GM12892 (cell line): Measurements from ENCODE around the gene FAM118A.
"Not testable (repeated sequence)": the region's sequence is repeated elsewhere in the genome, so short reads cannot be mapped to it uniquely, and the experiment has no call there.

Experiments used
- DNase-seq: peaks from one replicate; pipeline ENCODE4 v3.0.0; 2011; ENCODE audit not compliant: insufficient read length
- FAIRE-seq: peaks from 2 replicates; lab custom pipeline; 2011; peaks lifted over from hg19 to GRCh38; lab: Jason Lieb, UNC
- POLR2A ChIP-seq: IDR thresholded peaks from 2 replicates; pipeline ENCODE4 v1.6.1; 2011; ENCODE audit warnings: low read depth, low read length, control low read depth
- POLR2AphosphoS5 ChIP-seq: IDR thresholded peaks from 2 replicates; pipeline ENCODE4 v1.6.1; 2011; ENCODE audit warnings: low read depth, low read length, control low read depth
- TAF1 ChIP-seq: IDR thresholded peaks from 2 replicates; pipeline ENCODE4 v1.6.1; 2011; ENCODE audit warnings: low read depth, mild to moderate bottlenecking, control low read depth, low read length, borderline replicate concordance

The FAM118A gene

DNA sequence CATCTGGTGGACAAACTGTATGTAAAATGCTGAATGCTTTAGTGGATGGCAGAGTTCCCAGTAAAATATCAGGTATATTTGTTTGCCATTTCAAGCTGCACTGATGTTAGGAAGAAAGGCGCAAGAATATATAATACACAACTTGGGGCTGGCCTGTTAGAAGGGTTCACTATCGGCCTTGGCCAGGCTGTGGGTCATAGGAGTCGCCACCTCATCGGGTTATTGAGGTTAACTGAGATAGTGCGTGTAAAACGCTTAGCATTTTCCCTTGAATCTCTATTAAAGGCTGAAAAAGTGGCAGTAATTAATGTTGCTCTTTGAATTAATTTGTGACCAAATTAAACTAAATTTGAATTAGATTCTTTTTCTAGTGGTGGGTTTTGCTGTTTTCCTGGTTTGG is 5.1 kb downstream of the FAM118A start:
- DNase-seq (no peak), FAIRE-seq (no peak)
- no peak for TF ChIP-seq TAF1
- no peak for TF ChIP-seq POLR2AphosphoS5
- TF ChIP-seq POLR2A: no peak

- no peak for TF ChIP-seq POLR2AphosphoS5
- TF ChIP-seq TAF1: no peak
- TF ChIP-seq POLR2A: no peak
- no peak for DNase-seq
- FAIRE-seq: no peak
Observed at GRCh38 chr22:45316796-45317526, 7.2 kb downstream of the FAM118A start.

GRCh38 chr22:45317551-45318167 is 7.9 kb downstream of the FAM118A start:
- no peak for DNase-seq
- TF ChIP-seq TAF1 (no peak), POLR2AphosphoS5 (no peak), POLR2A (no peak)
- no peak for FAIRE-seq

DNA sequence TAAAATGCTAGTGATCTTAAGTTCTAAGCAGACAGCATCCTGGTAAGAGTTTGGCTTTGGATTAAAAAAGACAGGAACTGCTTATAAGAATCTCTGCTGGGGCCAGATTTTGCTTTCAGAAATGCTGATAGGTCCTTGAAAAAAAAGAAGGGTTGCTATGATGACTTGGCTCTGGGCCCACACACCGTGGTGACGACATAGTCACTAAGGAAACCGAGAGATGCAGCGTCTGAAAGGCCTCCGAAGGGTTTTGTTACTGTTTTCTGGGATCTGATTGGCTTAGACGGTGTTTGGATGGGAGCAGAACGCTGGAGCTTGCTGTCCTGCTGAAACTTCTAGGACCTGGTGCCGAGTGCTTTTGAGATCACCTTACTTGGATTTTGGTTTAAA is 8.4 kb downstream of the FAM118A start:
- DNase-seq: peak; percentile 62
- FAIRE-seq: no peak

DNA sequence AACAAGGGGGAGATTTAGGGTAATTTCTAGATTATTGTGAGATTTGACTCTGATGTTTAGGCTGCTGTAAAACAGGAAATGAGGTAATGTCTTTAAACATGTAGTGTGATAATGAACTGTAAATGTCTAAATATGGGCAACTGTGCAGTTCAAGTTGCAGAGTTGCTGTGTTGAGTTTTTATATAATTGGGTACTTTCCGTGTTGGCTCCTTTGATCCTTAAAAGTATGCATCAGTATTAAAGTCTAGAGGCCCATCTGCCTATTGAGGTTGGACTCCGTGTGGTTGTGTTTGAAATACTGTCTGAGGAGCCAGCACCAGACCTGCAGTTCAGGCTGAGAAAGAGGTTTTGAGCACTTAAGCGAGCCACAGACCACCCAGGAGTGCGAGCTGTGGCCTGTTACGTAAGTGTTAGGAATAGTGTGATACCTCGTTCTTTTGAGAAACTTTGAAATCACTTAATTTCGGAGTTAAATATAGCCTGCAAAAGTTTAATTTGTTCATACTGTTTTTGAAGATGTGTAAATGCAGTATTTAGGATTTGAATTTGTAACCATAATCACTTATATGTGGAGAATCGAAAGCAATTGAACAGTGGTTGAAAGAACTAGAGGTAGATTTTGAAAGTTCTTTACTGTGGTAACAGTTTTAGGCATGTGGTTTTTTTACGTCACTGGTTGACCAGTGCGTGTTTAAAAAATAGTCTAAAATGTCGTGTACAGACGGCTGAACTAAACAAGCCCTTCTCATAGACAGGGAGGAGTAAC is 9.0 kb downstream of the FAM118A start:
- DNase-seq: no peak
- no peak for TF ChIP-seq POLR2A
- no peak for TF ChIP-seq TAF1
- TF ChIP-seq POLR2AphosphoS5: no peak
- peak; percentile 86 for FAIRE-seq

More for the DNA sequence above, 8.4 kb downstream of the FAM118A start:
- TF ChIP-seq POLR2A (no peak), TAF1 (no peak), POLR2AphosphoS5 (no peak)

DNA sequence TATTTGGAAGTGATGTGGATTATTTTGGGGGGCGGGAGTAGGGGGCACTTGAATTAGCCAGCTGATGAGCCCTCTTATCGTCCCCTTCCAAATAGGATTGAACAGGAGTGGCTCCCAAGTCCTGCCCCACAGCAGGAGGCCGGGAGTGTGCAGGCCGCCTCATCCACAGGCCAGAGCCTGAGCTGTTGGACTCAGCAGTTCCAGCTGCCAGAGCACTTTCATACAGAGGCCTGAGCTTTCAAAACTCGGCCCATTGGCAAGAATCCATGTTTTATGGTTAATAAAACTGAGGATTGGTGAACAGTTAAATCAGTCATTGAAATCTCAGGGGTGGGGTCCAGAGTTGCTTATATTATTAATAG is 9.6 kb downstream of the FAM118A start:
- no peak for FAIRE-seq
- no peak for TF ChIP-seq TAF1
- no peak for TF ChIP-seq POLR2AphosphoS5
- TF ChIP-seq POLR2A: no peak
- DNase-seq: no peak

- FAIRE-seq (no peak), DNase-seq (no peak)
- TF ChIP-seq POLR2AphosphoS5 (no peak), TAF1 (no peak), POLR2A (no peak)
Observed at GRCh38 chr22:45320357-45320976, 10.7 kb downstream of the FAM118A start.

DNA sequence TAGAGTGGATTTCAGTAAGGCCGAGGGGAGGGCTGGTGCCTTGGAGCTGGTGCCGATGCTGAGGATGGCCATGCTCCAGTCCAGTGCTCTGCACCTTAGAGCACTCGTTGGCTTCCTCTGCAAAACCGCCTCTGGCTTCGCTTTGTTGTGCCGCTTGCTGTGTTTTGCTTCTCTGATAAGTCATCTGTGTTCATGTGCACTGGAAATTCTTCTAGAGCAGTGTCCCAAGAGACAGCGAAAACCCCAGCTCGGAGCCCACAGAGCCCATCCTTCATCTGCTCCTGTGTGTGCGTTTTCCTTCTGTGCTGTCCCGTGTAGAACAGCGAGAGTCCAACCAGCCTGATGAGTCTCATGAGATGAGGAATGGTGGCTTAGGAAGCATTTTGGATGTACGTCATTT is 12.1 kb downstream of the FAM118A start:
- no peak for DNase-seq
- no peak for TF ChIP-seq POLR2AphosphoS5
- TF ChIP-seq POLR2A: no peak
- TF ChIP-seq TAF1: no peak
- FAIRE-seq: no peak

- no peak for FAIRE-seq
- no peak for DNase-seq
- TF ChIP-seq TAF1 (no peak), POLR2A (no peak), POLR2AphosphoS5 (no peak)
Observed at GRCh38 chr22:45322873-45323525, 13.3 kb downstream of the FAM118A start.

GRCh38 chr22:45323695-45324094 is 14.0 kb downstream of the FAM118A start:
- DNase-seq: no peak
- no peak for FAIRE-seq
- TF ChIP-seq TAF1 (no peak), POLR2AphosphoS5 (no peak), POLR2A (no peak)

GRCh38 chr22:45324311-45324711 is 14.6 kb downstream of the FAM118A start:
- DNase-seq (no peak), FAIRE-seq (no peak)
- TF ChIP-seq TAF1: no peak
- TF ChIP-seq POLR2AphosphoS5: no peak
- no peak for TF ChIP-seq POLR2A

DNA sequence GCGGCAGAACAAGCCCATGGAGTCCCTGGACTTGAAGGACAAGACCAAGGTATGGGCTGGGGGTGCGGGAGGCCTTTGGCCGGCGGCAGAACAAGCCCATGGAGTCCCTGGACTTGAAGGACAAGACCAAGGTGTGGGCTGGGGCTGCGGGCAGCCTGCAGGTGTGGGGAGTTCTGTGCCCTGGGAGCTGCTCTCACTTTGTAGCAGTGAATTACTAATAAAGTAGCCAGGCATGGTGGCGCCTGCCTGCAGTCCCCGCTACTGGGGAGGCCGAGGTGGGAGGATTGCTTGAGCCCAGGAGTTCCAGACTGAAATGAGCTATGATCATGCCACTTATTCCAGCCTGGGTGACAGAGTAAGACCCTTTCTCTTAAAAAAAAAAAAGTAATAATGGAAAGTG is 18.5 kb downstream of the FAM118A start:
- FAIRE-seq, DNase-seq: not testable (repeated sequence)
